ENCODE data around the gene SF3A2. TPM values are rescaled to one million over a fixed set of nuclear protein-coding genes. Genes with fewer than 3 reads are reported as not detected.

SF3A2 gene
- total and polyA plus RNA-seq, 10 of the 15 experiments (the other 5 are each of a cell fraction or from before 2014, with no cell fraction given), result 0.33 to 143 (median 30.6) TPM

DNA sequence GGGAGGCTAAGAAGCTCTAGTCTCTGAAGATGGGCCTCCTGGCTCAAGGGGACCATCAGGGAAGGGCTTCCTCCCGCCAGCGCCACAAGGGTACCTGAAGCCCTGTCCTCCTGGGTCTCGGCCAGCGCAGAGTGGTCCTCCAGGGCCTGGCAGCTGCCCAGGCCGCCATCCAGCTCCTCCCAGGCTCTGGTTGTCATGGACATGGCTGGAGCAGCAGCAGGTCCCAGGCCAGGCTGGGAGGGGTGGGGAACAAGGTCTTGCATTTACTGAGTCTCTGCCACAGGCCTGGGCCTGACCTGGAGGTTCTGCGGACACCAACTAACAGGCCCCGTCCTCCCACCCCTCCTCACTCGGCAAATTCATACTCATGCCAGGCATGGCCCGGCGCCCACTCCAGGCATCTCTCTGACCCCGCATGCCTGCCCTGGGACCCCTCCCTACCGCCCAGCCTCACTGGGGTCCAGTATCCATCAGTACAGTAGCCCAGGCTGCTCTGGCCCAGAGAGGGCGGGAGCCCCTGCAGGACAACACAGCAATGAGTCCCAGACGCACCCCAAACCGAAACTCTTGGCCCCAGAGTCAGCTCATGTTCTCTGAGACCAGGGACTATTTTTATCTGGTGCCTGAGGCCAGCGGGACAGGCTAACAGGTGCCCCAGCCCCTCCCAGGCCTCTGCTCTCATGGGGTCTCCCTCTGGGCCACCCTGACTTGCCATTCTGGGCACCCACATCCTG, 18.7 kb downstream of the SF3A2 start:
- no TSS peak for BruUV-seq (replicated peaks)
- TF ChIP-seq TCF12 (IDR thresholded peaks at IDR 0.05; ENCODE audit: low read depth, low read length), result no peak
- TF ChIP-seq SMC3 (IDR thresholded peaks at IDR 0.05; ENCODE audit: borderline replicate concordance, low read length), result no peak
- no peak for TF ChIP-seq RAD21 (IDR thresholded peaks at IDR 0.05; ENCODE audit: insufficient read depth, low read depth, low read length)
- TF ChIP-seq, protein P1, sequence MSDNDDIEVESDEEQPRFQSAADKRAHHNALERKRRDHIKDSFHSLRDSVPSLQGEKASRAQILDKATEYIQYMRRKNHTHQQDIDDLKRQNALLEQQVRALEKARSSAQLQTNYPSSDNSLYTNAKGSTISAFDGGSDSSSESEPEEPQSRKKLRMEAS (IDR thresholded peaks at IDR 0.05; ENCODE audit: low read depth, low read length), result no peak
- no peak for TF ChIP-seq STAT1 (conservative IDR thresholded peaks at IDR 0.05)
- TF ChIP-seq, protein P2, sequence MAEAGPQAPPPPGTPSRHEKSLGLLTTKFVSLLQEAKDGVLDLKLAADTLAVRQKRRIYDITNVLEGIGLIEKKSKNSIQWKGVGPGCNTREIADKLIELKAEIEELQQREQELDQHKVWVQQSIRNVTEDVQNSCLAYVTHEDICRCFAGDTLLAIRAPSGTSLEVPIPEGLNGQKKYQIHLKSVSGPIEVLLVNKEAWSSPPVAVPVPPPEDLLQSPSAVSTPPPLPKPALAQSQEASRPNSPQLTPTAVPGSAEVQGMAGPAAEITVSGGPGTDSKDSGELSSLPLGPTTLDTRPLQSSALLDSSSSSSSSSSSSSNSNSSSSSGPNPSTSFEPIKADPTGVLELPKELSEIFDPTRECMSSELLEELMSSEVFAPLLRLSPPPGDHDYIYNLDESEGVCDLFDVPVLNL (IDR thresholded peaks at IDR 0.05; ENCODE audit: low read depth, low read length), result no peak
- TF ChIP-seq IKZF1 (conservative IDR thresholded peaks at IDR 0.05), result no peak
- TF ChIP-seq, protein P3, sequence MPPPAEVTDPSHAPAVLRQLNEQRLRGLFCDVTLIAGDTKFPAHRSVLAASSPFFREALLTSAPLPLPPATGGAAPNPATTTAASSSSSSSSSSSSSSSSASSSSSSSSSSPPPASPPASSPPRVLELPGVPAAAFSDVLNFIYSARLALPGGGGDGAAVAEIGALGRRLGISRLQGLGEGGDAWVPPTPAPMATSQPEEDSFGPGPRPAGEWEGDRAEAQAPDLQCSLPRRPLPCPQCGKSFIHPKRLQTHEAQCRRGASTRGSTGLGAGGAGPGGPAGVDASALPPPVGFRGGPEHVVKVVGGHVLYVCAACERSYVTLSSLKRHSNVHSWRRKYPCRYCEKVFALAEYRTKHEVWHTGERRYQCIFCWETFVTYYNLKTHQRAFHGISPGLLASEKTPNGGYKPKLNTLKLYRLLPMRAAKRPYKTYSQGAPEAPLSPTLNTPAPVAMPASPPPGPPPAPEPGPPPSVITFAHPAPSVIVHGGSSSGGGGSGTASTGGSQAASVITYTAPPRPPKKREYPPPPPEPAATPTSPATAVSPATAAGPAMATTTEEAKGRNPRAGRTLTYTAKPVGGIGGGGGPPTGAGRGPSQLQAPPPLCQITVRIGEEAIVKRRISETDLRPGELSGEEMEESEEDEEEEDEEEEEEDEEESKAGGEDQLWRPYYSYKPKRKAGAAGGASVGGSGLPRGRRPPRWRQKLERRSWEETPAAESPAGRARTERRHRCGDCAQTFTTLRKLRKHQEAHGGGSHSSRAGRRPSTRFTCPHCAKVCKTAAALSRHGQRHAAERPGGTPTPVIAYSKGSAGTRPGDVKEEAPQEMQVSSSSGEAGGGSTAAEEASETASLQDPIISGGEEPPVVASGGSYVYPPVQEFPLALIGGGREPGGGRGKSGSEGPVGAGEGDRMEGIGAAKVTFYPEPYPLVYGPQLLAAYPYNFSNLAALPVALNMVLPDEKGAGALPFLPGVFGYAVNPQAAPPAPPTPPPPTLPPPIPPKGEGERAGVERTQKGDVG (CRISPR knock-in tag; IDR thresholded peaks at IDR 0.05), result no peak
- no peak for TF ChIP-seq ZSCAN29 (IDR thresholded peaks at IDR 0.05)
- TF ChIP-seq, protein P4, sequence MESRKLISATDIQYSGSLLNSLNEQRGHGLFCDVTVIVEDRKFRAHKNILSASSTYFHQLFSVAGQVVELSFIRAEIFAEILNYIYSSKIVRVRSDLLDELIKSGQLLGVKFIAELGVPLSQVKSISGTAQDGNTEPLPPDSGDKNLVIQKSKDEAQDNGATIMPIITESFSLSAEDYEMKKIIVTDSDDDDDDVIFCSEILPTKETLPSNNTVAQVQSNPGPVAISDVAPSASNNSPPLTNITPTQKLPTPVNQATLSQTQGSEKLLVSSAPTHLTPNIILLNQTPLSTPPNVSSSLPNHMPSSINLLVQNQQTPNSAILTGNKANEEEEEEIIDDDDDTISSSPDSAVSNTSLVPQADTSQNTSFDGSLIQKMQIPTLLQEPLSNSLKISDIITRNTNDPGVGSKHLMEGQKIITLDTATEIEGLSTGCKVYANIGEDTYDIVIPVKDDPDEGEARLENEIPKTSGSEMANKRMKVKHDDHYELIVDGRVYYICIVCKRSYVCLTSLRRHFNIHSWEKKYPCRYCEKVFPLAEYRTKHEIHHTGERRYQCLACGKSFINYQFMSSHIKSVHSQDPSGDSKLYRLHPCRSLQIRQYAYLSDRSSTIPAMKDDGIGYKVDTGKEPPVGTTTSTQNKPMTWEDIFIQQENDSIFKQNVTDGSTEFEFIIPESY (IDR thresholded peaks at IDR 0.05), result no peak
- no peak for TF ChIP-seq IRF4 (IDR thresholded peaks at IDR 0.05; ENCODE audit: low read depth, low read length)
- TF ChIP-seq, protein P5, sequence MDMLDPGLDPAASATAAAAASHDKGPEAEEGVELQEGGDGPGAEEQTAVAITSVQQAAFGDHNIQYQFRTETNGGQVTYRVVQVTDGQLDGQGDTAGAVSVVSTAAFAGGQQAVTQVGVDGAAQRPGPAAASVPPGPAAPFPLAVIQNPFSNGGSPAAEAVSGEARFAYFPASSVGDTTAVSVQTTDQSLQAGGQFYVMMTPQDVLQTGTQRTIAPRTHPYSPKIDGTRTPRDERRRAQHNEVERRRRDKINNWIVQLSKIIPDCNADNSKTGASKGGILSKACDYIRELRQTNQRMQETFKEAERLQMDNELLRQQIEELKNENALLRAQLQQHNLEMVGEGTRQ (IDR thresholded peaks at IDR 0.05; ENCODE audit: borderline replicate concordance, low read depth, low read length), result no peak
- no peak for TF ChIP-seq MEF2B (IDR thresholded peaks at IDR 0.05; ENCODE audit: partially characterized antibody, poor library complexity, severe bottlenecking)
- no peak for TF ChIP-seq HDAC2 (IDR thresholded peaks at IDR 0.05)
- TF ChIP-seq MYB (IDR thresholded peaks at IDR 0.05; ENCODE audit: borderline replicate concordance, low read depth, low read length), result no peak
- TF ChIP-seq SP1 (IDR thresholded peaks at IDR 0.05; ENCODE audit: low read depth, low read length), result no peak
- no peak for TF ChIP-seq TCF3 (IDR thresholded peaks at IDR 0.05; ENCODE audit: borderline replicate concordance, insufficient read depth, low read depth, low read length)

More for the DNA sequence above, 18.7 kb downstream of the SF3A2 start:
- Histone ChIP-seq H3K9me3 (replicated peaks; ENCODE audit: control insufficient read depth, insufficient read depth, low read length) (no peaks in the 10 kb centered on the region; the same call in 2 of the 3 replicates), H3K27ac (ENCODE audit: control insufficient read depth, insufficient read depth) (no peak overlapping the region), H2AFZ (ENCODE audit: control insufficient read depth, low read depth, low read length) (no peak overlapping the region), H4K20me1 (ENCODE audit: control insufficient read depth, insufficient read depth) (no peaks in the 10 kb centered on the region), H3K4me3 (no peak overlapping the region), H3K4me1 (ENCODE audit: control insufficient read depth, insufficient read depth, low read length) (peaks cover 16% of the 10 kb centered on the region), H3K4me2 (ENCODE audit: control insufficient read depth, insufficient read depth) (no peak overlapping the region), H3K79me2 (ENCODE audit: control insufficient read depth, insufficient read depth, low read length) (no peaks in the 10 kb centered on the region), H3K27me3 (replicated peaks in 1 of 2; ENCODE audit: control insufficient read depth in 2 of 2, insufficient read depth in 2 of 2, low read length in 1 of 2) (peaks cover 14 to 19% of the 10 kb centered on the region in 2 experiments; a peak in 3 of 4 replicates), H3K9ac (ENCODE audit: control insufficient read depth, insufficient read depth, low read length) (no peak overlapping the region), H3K36me3 (ENCODE audit: control insufficient read depth in 2 of 2, insufficient read depth in 2 of 2, low read length in 1 of 2) (no peaks in the 10 kb centered on the region)
- WGBS (ENCODE audit: insufficient coverage, insufficient replicate concordance, low lambda C conversion rate, missing lambda C conversion rate), result 74% methylated on average over 16 of the region's 16 CpGs
- ChIA-PET POLR2A (interaction anchor here (0.8 to 1.5 kb wide), 3 partner anchors 13 to 17 kb away, joined by 3 to 9 read pairs (median 3); no protein-coding TSS in a partner anchor), SMC1A (ENCODE audit: uncharacterized antibody, unreplicated experiment) (no interaction called here), CTCF (interaction anchor here (0.8 kb wide), 1 partner anchor 16 kb away, joined by 5 read pairs; no protein-coding TSS in a partner anchor), RAD21 (ENCODE audit: unreplicated experiment) (no interaction called here)
- intact Hi-C loops (cut with micrococcal nuclease; ENCODE audit: unreplicated experiment), result no loop called here
- FAIRE-seq (no peak), ATAC-seq (no peak), DNase-seq (ENCODE audit: low read depth, low spot score) (no peak)
- in situ Hi-C loops (cut with MboI), result no loop called here
